Uterus (tissue), 2 donors: ENCODE data around the gene GAA.
"Not testable (repeated sequence)": the region's sequence is repeated elsewhere in the genome, so short reads cannot be mapped to it uniquely, and the experiment has no call there.

ENCODE experiments used
- CTCF ChIP-seq, 4 experiments: fragments of 200-600 bp in 2 of 4; fragments of 450-650 bp in 2 of 4; sonication (generic) in 2 of 4; IDR thresholded peaks; one replicate each; pipeline ENCODE4 v1.5.1; 2016 to 2019; ENCODE audit warnings: antibody characterized with exemption in 4 of 4, mild to moderate bottlenecking in 2 of 4, moderate library complexity in 1 of 4
- POLR2A ChIP-seq, 2 donors: fragments of 450-650 bp; IDR thresholded peaks; one replicate each; pipeline ENCODE4 v1.6.1; 2016; ENCODE audit warnings: antibody characterized with exemption in 2 of 2, mild to moderate bottlenecking in 1 of 2, moderate library complexity in 1 of 2

DNA sequence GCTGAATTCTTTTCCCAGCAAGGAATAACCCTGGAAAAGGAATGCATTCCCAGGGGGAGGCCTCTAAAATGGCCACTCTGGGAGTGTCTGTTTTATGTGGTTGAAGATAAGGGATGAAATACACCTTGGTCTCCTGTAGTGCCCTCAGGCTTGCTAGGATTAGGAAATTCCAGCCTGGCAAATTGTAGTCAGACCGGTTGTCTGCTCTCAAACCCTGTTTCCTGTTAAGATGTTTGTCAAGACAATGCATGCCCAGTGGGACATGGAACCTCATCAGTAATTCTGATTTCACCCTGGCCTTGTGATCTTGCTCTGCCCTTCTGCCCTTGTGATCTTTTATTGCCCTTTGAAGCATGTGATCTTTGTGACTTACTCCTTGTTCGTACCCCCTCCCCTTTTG, 54.2 kb downstream of the GAA start:
- not testable (repeated sequence) for TF ChIP-seq POLR2A, CTCF (IDR thresholded peaks at IDR 0.05)
